NCI-H1436 treated with DMSO at 0.1 percent for 48 hours (cell line): ENCODE data around the gene CCHCR1.

ENCODE experiments used
- DNase-seq: peaks from one replicate; lab custom pipeline; 2025; lab: John Stamatoyannopoulos, UW

Gene CCHCR1

DNA sequence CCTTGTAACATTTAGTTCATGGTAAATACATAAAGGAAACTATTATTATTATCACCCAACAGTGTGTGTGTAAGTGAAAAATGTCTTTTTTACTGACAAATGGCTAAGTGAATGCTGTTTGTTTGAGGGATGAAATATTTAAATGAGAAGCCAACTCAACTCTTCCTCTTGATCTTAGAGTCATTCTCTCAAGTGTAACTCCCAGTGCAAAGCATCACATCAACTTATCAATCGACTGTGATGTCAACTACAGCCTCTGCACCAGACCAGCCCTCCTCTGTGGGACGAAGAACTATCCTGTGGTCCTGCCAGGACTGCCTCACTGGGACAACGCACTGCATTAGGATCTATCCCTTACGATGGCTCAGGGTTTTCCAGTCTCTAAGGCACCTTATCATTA is 50.5 kb downstream of the CCHCR1 start:
- DNase-seq = no peak

DNA sequence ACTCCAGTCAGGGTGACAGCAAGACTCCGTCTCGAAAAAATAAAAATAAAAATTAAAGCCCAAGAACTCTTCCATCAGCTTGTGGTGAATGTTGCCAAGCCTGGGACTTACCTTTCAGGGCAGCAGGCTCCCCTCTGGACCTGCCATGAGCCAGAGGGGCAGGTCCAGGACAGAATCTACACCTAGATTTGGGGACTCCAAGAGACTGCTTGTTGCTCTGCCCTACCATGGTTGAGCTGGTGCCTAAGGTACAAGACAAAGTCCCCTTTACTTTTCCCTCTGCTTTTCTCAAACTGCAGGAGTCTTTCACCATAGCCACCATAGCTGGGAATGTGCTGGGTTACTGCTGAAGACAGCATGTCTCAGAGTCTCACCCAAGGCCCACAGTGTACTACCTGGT is 54.5 kb downstream of the CCHCR1 start:
- DNase-seq = no peak

DNA sequence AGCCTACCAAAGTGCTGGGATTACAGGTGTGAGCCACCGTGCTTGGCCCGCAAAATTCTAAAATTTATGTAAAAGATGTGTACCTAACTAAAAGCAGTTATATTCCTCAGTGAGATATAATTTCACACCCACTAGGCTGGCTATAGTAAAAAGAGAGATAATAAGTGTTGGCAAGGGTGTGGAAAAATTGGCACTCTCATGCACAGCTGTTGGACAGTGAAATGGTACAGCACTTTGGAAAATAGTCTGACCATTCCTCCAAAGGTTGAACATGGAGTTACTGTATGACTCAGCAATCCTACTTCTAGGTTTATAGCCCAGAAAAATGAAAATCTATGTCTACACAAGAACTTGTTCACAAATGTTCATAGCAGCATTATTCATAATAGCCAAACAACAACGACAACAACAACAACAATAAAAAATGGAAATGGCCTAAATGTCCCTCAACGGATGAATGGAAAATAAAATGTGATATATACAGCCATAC is 59.1 kb downstream of the CCHCR1 start:
- no peak for DNase-seq

DNA sequence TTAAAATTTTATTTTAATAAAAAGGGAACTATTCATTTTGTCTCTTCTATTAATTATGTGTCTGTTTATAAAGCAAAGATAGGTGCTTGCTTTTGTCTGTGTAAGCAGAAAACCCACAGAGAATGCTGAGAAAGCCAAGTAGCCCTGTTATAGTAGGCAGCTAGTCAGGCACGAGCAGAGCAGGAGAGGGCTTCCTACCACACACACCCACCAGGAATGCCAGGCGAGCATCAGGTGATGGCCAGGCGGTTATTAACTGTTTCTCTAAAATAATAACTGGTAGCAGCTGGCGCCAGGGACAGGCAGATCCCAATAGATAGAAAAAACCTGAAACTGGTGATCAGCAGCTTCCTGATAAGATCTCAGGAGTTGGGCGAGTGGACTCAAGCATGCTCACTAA is 60.9 kb downstream of the CCHCR1 start:
- no peak for DNase-seq

DNA sequence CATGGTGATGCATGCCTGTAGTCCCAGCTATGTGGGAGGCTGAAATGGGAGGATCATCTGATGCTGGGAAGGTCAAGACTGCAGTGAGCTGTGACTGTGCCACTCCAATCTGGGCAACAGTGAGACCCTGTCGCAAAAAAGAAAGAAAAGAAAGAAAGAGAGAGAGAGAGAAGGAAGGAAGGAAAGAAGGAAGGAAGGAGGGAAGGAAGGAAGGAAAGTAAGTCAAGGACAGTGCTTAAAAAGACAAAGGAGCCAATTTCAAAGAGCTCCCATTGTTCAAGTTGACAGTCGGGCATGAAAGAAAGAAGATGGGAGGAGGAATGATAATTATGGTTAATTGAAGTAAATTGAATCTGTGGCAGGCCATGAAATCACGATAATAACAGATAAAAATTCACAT is 61.4 kb downstream of the CCHCR1 start:
- no peak for DNase-seq

DNA sequence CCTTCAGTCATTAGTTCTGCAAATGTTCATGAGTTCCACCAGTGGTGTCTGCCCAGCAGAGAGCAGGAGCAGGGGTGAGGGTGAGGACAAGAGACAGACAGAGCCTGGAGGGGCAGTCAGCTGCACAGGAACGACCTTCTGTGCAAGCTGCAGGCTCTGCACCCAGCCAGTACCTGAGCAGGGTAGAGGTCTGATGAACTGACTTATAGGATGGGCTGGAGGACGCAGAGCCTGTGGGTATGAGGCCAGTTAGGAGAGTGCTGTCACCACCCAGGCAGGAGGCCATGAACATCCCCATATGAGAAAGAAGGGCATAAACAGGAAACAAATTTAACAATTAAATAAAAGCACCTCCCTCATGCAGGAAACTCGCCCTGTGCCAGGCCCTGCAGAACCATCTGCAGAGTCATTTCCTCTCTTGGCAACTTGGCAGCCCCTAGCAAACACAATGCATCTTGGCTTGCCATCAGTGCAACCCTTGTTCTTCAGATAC is 63.2 kb downstream of the CCHCR1 start:
- DNase-seq = no peak

DNA sequence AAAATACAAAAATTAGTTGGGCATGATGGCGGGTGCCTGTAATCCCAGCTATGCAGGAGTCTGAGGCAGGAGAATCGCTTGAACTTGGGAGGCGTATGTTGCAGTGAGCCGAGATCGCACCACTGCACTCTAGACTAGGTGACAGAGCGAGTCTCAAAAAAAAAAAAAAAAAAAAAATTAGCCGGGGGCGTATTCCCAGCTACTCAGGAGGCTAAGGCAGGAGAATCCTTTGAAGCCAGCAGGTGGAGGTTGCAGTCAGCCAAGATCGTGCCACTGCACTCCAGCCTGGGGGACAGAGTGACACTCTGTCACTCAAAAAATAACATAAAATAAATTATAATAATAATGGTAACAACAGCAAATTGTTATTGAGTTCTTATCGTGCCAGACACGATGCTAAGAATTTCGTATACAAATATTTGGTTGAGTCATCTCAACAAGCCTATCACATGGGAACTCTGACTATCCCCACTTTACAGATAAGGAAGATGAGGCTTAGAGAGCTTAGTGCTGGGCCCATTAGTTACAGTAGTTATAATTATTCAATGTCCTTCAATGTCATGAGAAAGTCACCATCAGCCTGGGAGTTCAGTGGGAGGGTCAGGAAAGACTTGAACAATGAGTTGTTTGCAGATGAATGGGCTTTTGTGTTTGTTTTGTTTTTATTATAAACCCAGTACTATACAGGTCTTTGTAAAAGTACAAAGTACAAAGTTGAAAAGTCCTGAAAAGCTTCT is 64.7 kb downstream of the CCHCR1 start:
- no peak for DNase-seq
